C1 segment of cervical spinal cord (tissue), 14 donors: ENCODE measurements around the gene NFIC.
"Not testable (repeated sequence)": the region's sequence is repeated elsewhere in the genome, so short reads cannot be mapped to it uniquely, and the experiment has no call there.

Experiments
- DNase-seq, 14 donors: peaks; one replicate each; lab custom pipeline; 2025; lab: John Stamatoyannopoulos, UW

The NFIC gene

GRCh38 chr19:3365836-3366752 is at the start of gene NFIC:
NFIC (plus strand) TSS chr19:3366583; CDS start chr19:3366637, 54 bp downstream.
- peak in 13 of 14 donors; percentile 21 to 84 (median 67) for DNase-seq

GRCh38 chr19:3316659-3317207 is 49.6 kb upstream of the NFIC start:
- no peak for DNase-seq

DNA sequence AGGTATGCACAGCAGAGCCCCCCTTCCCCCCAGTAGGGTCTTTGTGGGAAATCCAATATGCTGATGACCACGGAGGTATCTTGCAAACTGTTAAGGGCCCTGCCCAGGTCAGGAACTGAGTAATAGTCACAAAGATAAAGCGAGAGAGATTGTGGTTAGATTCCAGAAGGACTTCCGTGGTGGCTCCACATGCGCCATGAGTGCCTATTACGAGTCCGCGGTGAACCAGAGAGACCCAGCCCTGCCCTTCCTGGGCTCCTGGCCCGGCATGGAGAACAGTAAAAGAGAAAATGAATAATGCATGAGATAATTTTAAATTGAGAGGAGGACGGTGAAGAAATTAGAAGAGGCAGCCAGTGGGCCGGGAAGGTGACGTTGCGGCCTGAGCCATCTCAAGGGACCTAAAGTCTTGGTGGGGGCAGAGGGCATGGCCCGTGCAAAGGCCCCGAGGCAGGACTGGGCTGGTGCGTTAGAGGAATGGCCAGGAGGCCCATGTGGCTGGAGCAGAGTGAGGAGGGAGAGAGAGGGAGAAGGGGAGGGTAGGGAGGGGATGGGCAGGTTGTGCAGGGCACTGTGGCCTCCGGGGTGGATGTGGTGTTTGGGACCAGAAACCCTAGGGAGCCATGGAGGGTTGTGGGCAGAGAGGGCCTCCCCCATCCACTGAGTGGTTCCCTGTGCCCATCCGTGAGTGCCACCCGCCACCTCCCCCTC is 46.6 kb upstream of the NFIC start:
- DNase-seq = no peak

- DNase-seq = no peak
Observed at GRCh38 chr19:3320354-3320670, 46.1 kb upstream of the NFIC start.

GRCh38 chr19:3320853-3321252 is 45.5 kb upstream of the NFIC start:
- no peak for DNase-seq

- DNase-seq = no peak
Observed at GRCh38 chr19:3321696-3322095, 44.7 kb upstream of the NFIC start.

GRCh38 chr19:3322199-3322978 is 44.0 kb upstream of the NFIC start:
- no peak for DNase-seq

DNA sequence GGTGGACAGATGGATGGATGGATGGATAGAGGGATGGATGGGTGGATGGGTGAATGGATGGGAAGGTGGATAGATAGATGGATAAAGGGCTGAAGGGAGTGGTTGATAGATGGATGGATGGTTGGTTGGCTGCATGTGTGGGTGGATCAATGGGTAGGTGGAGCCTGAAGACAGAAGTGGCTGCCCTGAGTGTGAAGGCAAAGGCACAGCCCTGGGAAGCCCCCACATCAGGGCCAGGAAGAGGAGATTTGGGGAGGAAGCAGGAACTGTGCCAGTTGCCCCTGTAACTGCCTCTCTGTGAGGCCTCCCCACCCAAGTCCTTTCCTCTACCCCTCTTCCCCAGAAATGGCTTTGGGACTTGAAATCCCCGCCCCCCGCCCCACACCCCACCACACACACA is 43.4 kb upstream of the NFIC start:
- DNase-seq = no peak

DNA sequence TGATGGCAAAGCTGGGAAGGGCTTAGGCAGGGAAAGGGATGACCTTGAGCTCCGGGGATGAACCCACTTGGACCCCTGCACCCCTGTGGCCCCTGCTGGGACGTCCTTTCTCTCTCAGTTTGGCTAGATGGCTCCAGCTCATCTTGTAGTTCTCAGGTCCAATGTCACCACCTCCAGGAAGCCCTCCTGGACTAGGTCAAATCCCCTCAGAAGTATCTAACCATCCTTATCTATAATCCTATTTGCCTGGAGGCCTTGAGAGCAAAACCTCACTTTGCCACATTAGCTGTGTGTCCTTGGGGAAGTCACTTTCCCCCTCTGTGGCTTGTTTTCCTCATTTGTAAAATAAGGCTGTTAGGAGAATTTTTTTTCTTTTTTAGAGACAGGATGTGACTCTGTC is 42.7 kb upstream of the NFIC start:
- DNase-seq = no peak

GRCh38 chr19:3324405-3324856 is 42.0 kb upstream of the NFIC start:
- DNase-seq = peak in 3 of 14 donors; percentile 3 to 14 (median 14)

DNA sequence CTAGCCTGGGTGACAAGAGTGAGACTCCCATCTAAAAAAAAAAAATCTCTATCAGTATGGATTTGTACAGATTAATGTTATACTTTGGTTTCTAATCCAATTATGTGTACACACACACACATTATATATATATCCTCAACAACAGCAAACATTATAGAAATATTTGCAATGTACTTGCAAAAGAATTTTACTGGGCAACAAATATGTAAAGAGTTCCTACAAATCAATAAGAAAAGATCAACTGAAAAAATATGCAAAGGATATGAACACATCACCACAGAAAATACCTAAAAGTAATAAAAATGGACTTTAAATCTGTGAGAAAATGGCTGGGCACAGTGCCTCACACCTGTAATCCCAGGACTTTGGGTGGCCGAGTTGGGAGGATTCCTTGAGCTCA is 40.9 kb upstream of the NFIC start:
- no peak for DNase-seq

- DNase-seq = no peak
Observed at GRCh38 chr19:3328743-3329142, 37.6 kb upstream of the NFIC start.

DNA sequence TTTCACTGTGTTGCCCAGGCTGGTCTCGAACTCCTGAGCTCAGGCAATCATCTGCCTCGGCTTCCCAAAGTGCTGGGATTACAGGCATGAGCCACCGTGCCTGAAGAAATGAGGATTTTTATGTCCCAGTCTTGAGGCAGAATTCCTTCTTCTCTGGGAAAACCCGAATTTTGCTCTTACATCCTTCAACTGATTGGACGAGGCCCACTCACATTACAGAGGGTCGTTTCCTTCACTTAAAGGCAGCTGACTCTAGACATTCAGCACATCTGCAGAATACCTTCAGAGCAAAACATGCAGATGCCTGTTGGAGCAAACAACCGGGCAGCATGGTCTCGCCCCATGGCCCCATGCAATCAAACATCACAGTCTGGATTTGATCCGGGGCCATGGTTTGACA is 36.3 kb upstream of the NFIC start:
- DNase-seq = no peak

DNA sequence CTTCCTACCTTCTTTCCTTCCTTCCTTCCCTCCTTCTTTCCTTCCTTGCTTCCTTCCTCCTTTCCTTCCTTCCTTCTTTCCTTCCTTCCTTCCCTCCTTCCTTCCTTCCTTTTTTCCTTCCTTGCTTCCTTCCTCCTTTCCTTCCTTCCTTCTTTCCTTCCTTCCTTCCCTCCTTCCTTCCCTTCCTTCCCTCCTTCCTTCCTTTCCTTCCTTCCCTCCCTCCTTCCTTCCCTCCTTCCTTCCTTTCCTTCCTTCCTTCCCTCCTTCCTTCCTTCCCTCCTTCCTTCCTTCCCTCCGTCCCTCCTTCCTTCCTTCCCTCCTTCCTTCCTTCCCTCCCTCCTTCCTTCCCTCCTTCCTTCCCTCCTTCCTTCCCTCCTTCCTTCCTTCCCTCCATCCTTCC is 34.2 kb upstream of the NFIC start:
- not testable (repeated sequence) for DNase-seq

- no peak for DNase-seq
Observed at GRCh38 chr19:3333020-3333583, 33.3 kb upstream of the NFIC start.

DNA sequence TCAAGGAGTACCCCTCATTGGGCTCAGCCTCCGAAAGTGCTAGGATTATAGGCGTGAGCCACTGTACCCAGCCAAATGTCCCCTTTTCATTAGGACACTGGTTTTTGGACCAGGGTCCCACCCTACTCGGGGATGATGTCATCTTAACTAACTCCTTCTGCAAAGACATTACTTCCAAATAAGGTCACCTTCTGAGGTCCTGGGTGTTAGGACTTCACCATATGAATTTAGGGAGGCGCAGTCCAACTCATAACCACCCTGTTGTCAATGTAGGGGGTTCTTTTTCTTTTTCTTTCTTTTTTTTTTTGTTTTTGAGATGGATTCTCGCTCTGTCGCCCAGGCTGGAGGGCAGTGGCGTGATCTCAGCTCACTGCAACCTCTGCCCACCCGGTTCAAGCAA is 32.7 kb upstream of the NFIC start:
- DNase-seq = no peak

DNA sequence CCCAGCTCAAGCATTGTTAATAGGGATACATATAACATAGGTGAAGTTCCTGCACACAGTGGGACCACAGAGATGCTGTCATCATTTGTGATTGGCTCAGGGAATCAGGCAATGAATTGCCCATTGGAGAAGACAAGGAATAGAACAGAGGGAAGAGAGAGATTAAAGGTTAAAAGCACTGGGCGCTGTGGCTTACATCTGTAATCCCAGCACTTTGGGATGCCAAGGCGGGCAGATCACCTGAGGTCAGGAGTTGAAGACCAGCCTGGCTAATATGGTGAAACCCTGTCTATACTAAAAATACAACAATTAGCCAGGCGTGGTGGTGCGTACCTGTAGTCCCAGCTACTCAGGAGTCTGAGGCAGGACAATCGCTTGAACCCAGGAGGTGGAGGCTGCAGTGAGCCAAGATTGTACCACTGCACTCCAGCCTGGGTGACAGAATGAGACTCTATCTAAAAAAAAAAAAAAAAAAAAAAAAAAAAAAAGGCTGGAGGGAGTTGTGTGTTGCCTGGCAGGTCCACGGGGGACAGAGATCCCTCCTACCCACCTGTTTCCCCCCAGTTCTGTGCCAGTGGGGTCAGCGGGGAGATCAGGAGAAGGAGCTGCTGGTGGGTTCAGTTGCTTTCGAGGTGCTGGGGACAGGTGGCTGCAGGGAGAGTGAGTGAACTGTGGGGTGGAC is 31.5 kb upstream of the NFIC start:
- DNase-seq = not testable (repeated sequence)

- DNase-seq = peak in 4 of 14 donors; percentile 10 to 71 (median 18)
Observed at GRCh38 chr19:3335431-3336350, 30.7 kb upstream of the NFIC start.

DNA sequence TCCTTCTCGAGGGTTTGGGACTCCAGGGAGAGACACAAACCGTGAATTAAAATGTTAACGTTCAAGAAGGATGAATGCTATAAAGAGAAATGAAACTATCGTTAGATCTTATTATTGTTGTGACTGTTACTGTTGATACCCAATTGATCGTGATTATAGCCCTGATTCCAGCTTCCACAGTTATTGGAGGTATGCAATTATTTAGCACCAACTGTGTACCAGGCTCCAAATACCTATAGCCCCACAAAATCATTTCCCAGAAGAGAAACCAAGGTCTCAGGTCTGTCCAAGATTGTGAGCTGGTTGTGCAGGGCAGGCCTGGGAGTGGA is 30.1 kb upstream of the NFIC start:
- DNase-seq = no peak
